NCI-H2171 (cell line): ENCODE data around the gene CPT1A.

Source experiments
- DNase-seq: peaks from one replicate; lab custom pipeline; 2025; lab: John Stamatoyannopoulos, UW

CPT1A gene

DNA sequence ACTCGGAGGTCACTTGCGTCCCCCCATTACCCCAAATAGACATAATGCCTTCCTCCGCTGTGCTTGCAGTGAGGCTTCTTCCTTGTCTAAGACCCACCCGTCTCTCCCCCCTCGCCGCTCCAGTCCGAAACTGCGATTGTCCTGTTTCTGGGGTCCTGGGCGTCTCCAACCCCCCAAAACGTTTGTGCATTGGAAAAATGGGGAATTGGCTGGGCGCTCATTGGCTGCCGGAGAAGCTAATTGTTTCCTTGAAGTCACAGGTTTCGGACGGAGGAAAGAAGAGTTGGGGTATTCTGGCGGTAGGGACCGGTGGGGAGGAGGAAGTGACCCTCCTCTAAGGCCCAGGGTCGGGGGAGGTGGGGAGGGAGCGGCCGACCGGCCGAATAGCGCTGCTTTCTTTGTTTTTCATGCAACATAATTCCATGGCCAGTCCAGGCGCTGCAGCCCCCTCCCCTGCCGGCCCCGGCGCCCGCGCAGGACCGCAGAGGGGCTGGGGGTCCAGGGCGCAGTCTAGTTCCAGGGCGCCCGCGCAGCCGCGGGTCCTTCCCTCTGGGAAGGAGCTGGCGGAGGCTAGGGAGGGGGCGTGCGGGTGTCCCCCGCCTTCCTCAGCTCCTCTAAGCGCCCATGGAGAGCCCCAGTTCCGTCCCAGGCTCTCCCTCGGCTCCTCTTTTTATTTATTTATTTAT lies 12.7 kb upstream of the CPT1A start:
- no peak for DNase-seq

GRCh38 chr11:68852628-68853027 lies 10.9 kb upstream of the CPT1A start:
- no peak for DNase-seq

DNA sequence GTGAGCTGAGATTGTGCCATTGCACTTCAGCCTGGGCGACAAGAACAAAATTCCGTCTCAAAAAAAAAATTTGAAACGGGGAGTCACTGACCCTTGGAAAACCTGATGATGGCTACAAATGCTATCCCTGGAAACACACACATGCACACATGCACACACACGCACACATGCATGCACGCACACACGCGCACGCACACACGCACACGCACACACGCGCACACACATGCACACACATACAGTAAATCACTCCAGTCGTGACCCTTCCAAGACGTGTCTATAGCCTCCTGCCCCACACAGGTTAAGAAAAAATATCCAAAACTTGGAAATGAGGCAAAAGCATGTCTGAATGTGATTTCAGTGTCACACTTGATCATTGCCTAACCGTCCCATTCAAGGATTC lies 6.7 kb upstream of the CPT1A start:
- no peak for DNase-seq

DNA sequence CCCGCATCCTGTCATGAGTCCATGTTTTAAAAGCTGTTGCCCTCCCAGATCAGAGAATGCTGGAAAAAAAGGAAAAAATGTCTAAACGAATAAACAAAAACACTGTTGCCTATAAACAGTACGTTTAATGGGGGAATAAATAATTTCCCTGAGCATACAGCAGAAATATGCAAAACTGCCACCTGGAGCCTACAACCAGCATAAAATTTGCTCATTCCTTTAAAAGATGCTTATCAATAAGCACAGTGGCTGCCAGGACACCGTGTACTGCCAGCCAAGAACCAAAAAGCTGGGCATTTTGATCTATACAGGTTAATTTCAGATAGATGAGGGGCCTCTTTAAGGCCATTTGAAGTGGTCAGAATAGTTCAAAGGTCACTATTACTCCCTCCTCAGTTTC lies 5.7 kb upstream of the CPT1A start:
- no peak for DNase-seq

DNA sequence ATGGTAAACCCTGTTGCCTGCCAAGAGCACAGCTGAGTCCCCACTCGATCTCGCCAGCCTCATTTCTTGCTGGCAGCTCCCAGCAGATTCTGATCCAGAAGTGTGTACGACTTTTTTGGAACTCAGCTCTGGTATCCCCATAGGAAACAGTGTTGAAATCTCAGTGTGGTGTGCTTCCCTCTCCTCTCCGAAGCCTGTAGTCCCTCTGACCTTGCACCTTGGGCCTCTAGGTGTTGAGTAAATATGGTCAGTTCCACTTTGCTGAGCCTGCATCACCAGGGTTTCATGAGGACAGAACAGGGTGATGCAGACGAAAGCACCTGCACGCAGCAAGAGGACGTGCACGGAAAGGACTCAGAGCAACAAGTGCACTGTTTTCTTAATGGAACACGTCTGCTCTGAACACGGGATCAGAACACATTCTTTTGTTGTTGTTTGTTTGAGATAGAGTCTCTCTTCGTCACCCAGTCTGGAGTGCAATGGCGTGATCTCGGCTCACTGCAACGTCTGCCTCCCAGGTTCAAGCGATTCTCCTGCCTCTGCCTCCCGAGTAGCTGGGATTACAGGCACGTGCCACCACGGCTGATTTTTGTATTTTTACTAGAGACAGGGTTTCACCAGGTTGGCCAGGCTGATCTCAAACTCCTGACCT lies 3.8 kb upstream of the CPT1A start:
- no peak for DNase-seq

DNA sequence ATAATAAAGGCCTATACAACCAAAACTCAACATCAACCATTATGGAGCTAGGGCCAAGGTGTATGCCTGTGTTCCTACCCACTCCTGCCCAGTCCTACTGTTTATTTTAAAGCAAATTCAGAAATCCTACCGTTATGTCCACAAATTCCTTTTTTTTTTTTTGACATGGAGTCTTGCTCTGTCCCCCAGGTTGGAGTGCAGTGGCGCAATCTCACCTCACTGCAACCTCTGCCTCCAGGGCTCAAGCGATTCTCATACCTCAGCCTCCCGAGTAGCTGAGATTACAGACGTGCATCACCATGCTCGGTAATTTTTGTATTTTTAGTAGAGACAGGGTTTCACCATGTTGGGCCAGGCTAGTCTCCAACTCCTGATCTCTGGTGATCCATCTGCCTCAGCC lies 3.1 kb upstream of the CPT1A start:
- DNase-seq: no peak

- DNase-seq: no peak
Measured at GRCh38 chr11:68844376-68844775, 2.7 kb upstream of the CPT1A start.

DNA sequence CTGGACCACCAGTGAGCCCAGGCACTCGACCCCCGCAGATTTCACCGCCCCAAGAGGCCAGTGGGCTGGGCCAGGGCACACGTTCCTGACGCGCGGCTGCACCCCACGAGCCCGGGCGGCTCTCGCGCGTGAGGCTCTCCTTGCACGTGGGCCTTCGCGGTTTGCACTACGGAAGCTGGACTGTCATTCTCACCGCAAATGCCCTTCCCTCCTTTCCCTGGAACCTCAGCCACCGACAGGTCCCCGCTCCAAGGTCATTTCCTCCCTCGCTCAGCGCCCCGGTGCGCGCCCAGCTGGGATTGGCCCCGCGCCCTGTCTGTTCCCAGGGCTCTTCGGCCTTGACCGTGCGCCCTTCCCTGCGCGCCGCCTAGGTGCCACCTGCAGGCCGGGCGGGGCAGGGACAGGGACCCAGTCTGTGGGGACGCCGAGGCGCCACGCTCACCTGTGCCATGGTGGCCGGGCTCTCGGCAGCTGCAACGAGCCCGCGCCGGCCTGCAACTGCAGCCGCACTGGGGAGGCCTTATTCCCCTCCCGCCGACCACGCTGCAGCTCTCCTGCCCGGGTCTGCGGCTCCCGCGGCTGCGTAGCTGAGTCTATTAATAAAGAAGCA lies 2.1 kb upstream of the CPT1A start:
- no peak for DNase-seq

DNA sequence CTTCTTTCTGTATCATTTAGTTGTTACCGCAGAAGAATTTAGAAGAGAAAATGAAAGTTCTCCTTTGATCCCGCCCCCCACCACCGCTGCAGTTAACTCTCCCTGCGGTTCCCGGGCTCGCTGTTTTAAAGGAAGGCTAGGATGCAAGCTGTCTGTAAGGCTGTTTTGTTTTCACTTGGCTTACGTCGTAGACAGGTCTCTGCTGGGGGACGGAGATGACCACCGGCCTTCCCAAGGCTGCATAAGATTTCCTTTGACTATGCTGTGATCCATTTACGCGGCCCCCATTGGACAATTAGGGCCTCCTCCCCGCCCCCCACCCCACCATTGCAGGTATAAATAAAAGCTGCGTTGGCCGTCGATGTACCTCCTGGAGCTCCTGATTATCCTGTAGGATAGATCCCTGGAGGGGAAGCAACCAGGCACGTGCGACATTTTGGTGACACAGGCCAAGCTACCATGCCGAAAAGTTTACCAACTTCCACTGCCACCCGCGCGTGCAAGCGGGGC lies 1.4 kb upstream of the CPT1A start:
- no peak for DNase-seq

GRCh38 chr11:68842427-68843051 lies 823 bp upstream of the CPT1A start:
- DNase-seq: no peak

- no peak for DNase-seq
Measured at GRCh38 chr11:68840661-68841653, 759 bp downstream of the CPT1A start.

- no peak for DNase-seq
Measured at GRCh38 chr11:68839911-68840641, 1.6 kb downstream of the CPT1A start.

- DNase-seq: peak; percentile 83
Measured at GRCh38 chr11:68839054-68839865, 2.5 kb downstream of the CPT1A start.

DNA sequence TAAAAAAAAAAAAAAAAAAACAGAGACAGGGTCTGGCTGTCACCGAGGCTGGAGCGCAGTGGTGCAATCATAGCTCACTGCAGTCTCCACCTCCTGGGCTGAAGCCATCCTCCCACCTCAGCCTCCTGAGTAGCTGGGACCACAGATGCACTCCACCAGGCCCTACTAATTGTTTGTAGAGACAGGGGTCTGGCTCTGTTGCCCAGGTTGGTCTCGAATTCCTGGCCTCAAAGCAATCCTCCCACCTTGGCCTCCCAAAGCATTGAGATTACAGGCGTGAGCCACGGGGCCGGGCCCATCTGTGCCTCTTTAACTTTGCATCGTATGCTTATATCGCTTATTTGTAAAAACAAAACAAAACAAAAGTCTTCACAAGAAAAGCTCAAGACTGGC lies 3.1 kb downstream of the CPT1A start:
- DNase-seq: no peak

DNA sequence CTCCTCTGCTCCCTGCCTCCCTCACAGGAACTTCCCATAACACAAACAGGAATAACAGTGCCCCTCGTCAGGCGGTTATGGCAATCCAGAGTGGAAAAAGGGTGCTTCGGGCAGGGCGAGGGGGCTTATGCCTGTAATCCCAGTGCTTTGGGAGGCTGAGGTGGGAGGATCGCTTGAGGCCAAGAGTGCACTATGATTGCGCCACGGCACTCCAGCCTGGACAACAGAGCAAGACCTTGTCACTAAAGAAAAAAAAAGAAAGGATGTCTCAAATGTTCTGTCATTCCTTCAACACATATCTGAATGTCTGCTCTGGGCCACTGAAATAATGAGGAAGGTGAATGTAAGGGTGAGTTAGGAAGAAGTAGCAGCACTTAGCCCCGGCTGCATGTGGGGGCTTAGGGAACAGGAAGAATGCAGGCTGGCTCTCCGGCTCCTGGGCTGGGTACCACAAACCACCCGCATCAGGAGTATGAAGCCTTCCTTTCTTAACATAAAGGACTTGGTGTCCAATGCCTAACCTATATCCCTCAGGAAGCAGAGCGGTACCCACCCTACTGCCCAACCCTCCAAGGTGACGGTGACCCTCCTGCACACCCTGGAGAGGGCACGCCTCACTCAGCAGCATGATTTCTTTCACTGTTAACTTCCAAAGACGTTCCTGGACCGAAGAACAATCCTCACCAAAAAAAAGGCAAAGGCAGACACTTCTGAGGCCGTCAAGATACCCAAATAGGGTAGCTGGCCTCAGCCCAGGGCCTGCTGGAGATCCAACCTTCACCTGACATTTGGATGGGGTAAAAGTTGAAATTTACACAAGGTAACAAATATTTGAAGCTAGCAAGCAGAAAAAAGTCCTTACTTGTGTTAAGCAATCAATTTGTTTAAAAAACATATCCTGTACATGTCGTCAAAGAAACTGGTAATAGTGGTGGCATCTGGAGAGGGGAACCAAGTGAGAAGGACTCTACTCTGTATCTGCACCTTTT lies 3.8 kb downstream of the CPT1A start:
- DNase-seq: no peak

- no peak for DNase-seq
Measured at GRCh38 chr11:68835749-68836148, 6.0 kb downstream of the CPT1A start.

DNA sequence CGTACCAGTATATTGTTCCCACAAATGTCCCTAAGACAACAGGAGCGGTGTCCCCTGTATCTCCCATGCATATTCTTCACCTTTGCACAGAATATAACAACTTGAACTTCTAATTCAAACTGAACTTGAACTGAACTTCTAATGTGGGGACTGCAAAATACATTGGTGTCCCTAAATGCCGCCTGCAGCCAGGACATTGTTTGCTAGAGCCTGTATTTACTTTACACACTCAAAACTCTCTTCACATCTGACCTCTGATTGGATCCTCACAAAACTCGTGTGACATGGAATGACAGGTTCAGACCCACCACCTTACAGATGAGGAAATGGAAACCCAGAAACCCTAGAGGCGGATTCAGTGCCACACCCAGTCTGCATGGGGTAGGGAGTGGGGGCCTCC lies 6.4 kb downstream of the CPT1A start:
- DNase-seq: no peak

GRCh38 chr11:68832476-68833181 lies 9.1 kb downstream of the CPT1A start:
- no peak for DNase-seq
